Upper lobe of left lung (tissue), 6 donors: ENCODE data around the gene UBL4B. TPM values are rescaled to one million over a fixed set of nuclear protein-coding genes. Genes with fewer than 3 reads are reported as not detected.

Source experiments
- ATAC-seq, 2 donors: fragments of 200-7000 bp; cut with Tn5 transposase; one replicate each; pipeline ENCODE4 v1.9.1; 2022; ENCODE audit warnings: mild to moderate bottlenecking in 2 of 2, moderate library complexity in 2 of 2; ENCODE audit not compliant: low FRiP score in 2 of 2
- DNase-seq, 2 donors: peaks; one replicate each; pipeline ENCODE4 v3.0.0-alpha.2; 2019 to 2020
- H3K27ac ChIP-seq, 4 donors: fragments of 200-600 bp; sonication (generic); one replicate each; pipeline ENCODE4 v1.5.1; 2016 to 2019
- H3K27me3 ChIP-seq, 4 donors: fragments of 200-600 bp; sonication (generic); one replicate each; pipeline ENCODE4 v1.5.1; 2017 to 2019
- H3K36me3 ChIP-seq, 4 donors: fragments of 200-600 bp; sonication (generic); one replicate each; pipeline ENCODE4 v1.5.1; 2016 to 2019
- H3K4me1 ChIP-seq, 4 donors: fragments of 200-600 bp; sonication (generic); one replicate each; pipeline ENCODE4 v1.5.1; 2018 to 2019
- H3K4me3 ChIP-seq, 4 donors: fragments of 200-600 bp; sonication (generic); one replicate each; pipeline ENCODE4 v1.5.1; 2017 to 2019; ENCODE audit warnings: mild to moderate bottlenecking in 2 of 4, moderate library complexity in 1 of 4
- H3K9me3 ChIP-seq, 4 donors: fragments of 200-600 bp; sonication (generic); one replicate each; pipeline ENCODE4 v1.5.1; 2018 to 2019
- EP300 ChIP-seq, 4 donors: sonication (generic); formaldehyde crosslinking; IDR thresholded peaks; one replicate each; pipeline ENCODE4 v1.5.1; 2017; ENCODE audit warnings: antibody characterized with exemption in 4 of 4, control low read depth in 2 of 4
- POLR2A ChIP-seq, 4 donors: fragments of 450-650 bp; IDR thresholded peaks; one replicate each; pipeline ENCODE4 v1.5.1; 2016 to 2017; ENCODE audit warnings: antibody characterized with exemption in 4 of 4, mild to moderate bottlenecking in 2 of 4
- POLR2AphosphoS5 ChIP-seq, 2 donors: sonication (generic); formaldehyde crosslinking; IDR thresholded peaks; one replicate each; pipeline ENCODE4 v1.5.1; 2017; ENCODE audit warnings: antibody characterized with exemption in 2 of 2
- WGBS, 2 donors: methylation state at CpG; one replicate each; pipeline ENCODE4 v1.1.5; 2017 to 2018; 5-methylcytosine and 5-hydroxymethylcytosine counted together
- total RNA-seq, 6 donors: library from RNA; depleted of rRNA in 4 of 6; stranded (reverse); fragments of >200 nt in 4 of 6; gene quantifications; one replicate each; pipeline versions ENCODE4 v1.1.0 to v1.2.1, GENCODE V29; 2016 to 2021
- TF ChIP-seq, protein P1 (sequence below), 6 experiments: fragments of 450-650 bp in 4 of 6; fragments of 200-600 bp in 2 of 6; sonication (generic) in 2 of 6; IDR thresholded peaks; one replicate each; pipeline ENCODE4 v1.5.1; 2016 to 2019; ENCODE audit warnings: antibody characterized with exemption in 6 of 6
- donor health status: DM: no; HTN: no; CAD: no; lungs with moderate emphysema.
- donor health status: DM: no; HTN: yes; CAD: no; lungs with severe emphysema.

Gene UBL4B
- total RNA-seq, 6 donors from 2014 or later: not detected

DNA sequence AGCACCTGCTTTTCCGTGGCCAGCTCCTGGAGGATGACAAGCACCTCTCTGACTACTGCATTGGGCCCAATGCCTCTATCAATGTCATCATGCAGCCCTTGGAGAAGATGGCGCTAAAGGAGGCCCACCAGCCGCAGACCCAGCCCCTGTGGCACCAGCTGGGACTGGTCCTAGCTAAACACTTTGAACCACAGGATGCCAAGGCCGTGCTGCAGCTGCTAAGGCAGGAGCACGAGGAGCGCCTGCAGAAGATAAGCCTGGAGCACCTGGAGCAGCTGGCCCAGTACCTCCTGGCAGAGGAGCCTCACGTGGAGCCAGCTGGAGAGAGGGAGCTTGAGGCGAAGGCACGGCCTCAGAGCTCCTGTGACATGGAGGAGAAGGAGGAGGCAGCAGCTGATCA is 413 bp downstream of the UBL4B start:
- Histone ChIP-seq H3K36me3 (no peaks in the 10 kb centered on the region), H3K27me3 (no peaks in the 10 kb centered on the region), H3K27ac (no peak overlapping the region), H3K9me3 (no peaks in the 10 kb centered on the region), H3K4me1 (no peaks in the 10 kb centered on the region), H3K4me3 (no peak overlapping the region)
- ATAC-seq (no peak), DNase-seq (no peak)
- WGBS, 2 donors: 75 to 81% methylated on average over 5 to 9 of the region's 9 CpGs
- TF ChIP-seq, protein P1, sequence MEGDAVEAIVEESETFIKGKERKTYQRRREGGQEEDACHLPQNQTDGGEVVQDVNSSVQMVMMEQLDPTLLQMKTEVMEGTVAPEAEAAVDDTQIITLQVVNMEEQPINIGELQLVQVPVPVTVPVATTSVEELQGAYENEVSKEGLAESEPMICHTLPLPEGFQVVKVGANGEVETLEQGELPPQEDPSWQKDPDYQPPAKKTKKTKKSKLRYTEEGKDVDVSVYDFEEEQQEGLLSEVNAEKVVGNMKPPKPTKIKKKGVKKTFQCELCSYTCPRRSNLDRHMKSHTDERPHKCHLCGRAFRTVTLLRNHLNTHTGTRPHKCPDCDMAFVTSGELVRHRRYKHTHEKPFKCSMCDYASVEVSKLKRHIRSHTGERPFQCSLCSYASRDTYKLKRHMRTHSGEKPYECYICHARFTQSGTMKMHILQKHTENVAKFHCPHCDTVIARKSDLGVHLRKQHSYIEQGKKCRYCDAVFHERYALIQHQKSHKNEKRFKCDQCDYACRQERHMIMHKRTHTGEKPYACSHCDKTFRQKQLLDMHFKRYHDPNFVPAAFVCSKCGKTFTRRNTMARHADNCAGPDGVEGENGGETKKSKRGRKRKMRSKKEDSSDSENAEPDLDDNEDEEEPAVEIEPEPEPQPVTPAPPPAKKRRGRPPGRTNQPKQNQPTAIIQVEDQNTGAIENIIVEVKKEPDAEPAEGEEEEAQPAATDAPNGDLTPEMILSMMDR (IDR thresholded peaks at IDR 0.05): no peak
- TF ChIP-seq POLR2A (IDR thresholded peaks at IDR 0.05): no peak

DNA sequence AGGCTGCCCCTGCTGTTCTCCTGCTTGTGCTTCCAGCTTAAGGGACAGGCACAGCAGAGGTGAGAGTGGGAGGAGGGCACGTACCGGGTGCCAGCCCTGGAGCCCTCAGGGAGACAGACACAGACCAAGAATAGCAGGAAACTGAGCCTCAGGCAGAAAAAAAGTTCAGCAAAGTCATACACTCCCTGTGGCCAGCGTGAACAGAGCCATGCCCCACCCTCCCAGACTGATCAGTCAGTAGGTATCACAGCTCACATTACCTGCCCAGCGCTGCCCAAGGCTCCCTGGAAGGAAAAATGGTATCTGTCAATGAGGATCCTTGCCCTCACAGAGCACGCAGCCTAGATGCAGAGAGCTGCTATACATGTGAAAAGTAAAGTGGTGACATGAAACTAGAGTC is 1.3 kb downstream of the UBL4B start:
- no peaks in the 10 kb centered on the region for H3K9me3 ChIP-seq
- H3K36me3 ChIP-seq: no peaks in the 10 kb centered on the region
- H3K4me1 ChIP-seq: no peaks in the 10 kb centered on the region
- whole genome bisulfite sequencing, 2 donors: 57 to 65% methylated on average over 5 of the region's 5 CpGs
- TF ChIP-seq EP300 (IDR thresholded peaks at IDR 0.05) (no peak), POLR2AphosphoS5 (IDR thresholded peaks at IDR 0.05) (no peak), POLR2A (IDR thresholded peaks at IDR 0.05) (no peak)
- TF ChIP-seq, protein P1 (IDR thresholded peaks at IDR 0.05): no peak
- DNase-seq (no peak), ATAC-seq (no peak)
- no peak overlapping the region for H3K27ac ChIP-seq
- H3K27me3 ChIP-seq: no peaks in the 10 kb centered on the region
- H3K4me3 ChIP-seq: no peak overlapping the region

DNA sequence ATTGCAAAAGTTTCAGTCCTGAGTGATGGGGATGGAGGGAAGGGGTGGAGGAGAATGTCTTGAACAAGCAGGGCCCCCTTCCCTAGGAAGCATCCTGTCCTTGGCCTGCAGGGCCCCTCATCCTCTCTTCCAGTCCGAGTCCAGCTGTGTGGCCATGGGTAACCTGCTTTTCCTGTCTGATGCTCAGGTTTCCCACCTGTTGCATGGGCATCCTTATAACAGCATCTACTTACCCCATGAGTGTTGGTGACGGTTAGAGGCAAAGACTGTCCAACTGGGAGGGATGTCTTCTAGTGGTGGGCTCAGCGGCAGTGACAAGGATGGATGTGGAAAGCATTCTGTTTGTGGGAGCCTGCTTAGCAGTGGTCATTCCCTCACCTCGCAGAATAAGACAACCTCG is 1.9 kb downstream of the UBL4B start:
- no peaks in the 10 kb centered on the region for H3K27me3 ChIP-seq
- no peak for TF ChIP-seq POLR2AphosphoS5 (IDR thresholded peaks at IDR 0.05)
- 79 to 80% methylated on average over 5 of the region's 5 CpGs for WGBS, 2 donors

DNA sequence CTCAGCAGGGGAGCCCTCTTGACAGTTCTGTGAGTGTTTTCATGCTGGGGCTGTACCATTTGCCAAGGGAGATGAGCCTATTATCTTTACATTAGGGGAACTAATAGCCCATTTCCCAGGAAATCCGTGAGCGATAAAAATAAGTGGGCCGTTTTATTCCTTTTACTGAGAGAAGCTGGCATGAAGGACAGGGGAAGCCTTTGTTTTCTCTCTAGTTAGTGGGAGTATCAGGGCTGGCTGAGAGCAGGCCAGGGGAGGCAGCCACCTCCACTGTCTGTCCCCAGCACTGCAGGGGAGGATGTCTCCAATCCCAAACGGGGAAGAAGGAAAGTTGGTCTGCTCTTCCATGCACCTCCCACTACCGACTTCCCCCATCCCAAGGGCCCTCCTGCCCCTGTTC is 2.5 kb downstream of the UBL4B start:
- Histone ChIP-seq H3K4me3 (no peak overlapping the region), H3K4me1 (no peaks in the 10 kb centered on the region), H3K27me3 (no peaks in the 10 kb centered on the region), H3K36me3 (no peaks in the 10 kb centered on the region), H3K27ac (no peak overlapping the region), H3K9me3 (no peaks in the 10 kb centered on the region)
- no peak for ATAC-seq
- DNase-seq: no peak
- TF ChIP-seq EP300 (IDR thresholded peaks at IDR 0.05): no peak
- TF ChIP-seq POLR2A (IDR thresholded peaks at IDR 0.05): no peak
- no peak for TF ChIP-seq POLR2AphosphoS5 (IDR thresholded peaks at IDR 0.05)
- TF ChIP-seq, protein P1 (IDR thresholded peaks at IDR 0.05): no peak
- WGBS, 2 donors: 47 to 50% methylated on average over 5 of the region's 5 CpGs

More for the DNA sequence above, 1.9 kb downstream of the UBL4B start:
- Histone ChIP-seq H3K4me1 (no peaks in the 10 kb centered on the region), H3K27ac (no peak overlapping the region), H3K9me3 (no peaks in the 10 kb centered on the region), H3K4me3 (no peak overlapping the region), H3K36me3 (no peaks in the 10 kb centered on the region)
- ATAC-seq (no peak), DNase-seq (no peak)

DNA sequence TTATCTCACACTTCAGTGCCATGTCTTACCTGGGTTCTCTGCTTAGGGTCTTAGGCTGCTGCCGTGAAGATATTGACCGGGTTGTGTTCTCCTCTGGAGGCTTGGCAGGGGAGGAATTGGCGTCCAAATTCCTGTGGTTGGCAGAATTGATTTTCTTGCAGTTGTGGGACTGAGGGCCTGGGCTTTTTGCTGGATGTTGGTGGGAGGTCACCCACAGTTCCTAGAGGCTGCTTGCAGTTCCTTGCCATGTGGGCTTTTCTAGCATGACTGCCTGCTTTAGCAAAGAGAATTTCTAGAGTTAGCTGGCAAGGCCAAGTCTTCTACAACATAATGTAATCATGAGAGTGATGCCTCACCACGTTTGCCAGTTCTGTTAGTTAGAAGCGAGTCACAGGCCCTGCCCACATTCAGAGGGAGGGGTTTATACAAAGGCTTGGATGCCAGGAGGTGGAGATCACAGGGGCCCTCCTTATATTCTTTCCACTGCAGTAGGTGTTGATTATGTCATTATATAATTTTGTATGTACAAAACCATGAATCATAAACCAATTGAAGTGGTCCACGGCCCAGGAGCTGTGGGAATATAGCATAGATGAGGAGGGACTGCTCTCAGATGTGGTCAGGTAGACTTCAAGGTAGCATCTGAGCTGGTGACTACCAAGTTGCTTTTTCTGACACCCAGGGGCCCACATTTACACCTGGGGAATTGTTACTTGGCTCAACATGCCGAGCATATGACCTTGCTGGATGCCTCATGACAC is 6.6 kb downstream of the UBL4B start:
- Histone ChIP-seq H3K27ac (no peak overlapping the region), H3K9me3 (peaks cover 0 to 4% (median 0%) of the 10 kb centered on the region in 4 donors), H3K27me3 (no peaks in the 10 kb centered on the region), H3K36me3 (no peaks in the 10 kb centered on the region), H3K4me1 (no peaks in the 10 kb centered on the region), H3K4me3 (no peak overlapping the region)
- WGBS, 2 donors: 67 to 70% methylated on average over 6 to 7 of the region's 7 CpGs
- TF ChIP-seq POLR2AphosphoS5 (IDR thresholded peaks at IDR 0.05): no peak
- DNase-seq: no peak
- ATAC-seq: no peak

DNA sequence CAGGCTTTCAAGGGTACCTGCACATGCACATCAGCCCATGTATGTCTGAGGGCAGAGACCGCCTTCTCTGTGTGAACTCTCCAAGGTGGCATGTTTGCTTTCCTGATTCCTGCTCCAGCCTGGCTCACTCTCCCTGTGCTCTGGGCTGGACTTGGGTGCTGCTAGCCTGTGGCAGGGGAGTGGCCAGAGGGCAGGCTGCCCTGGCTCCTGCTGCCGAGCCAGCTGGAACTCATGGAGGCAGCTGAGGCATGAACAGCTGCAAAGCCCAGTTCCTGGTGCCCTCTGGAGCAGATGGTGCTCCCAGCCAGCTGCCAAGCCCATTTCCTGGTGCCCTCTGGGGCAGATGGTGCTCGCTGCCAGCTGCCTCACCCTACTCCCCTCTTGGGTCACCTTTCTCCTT is 7.6 kb downstream of the UBL4B start:
- DNase-seq (peak in 1 of 2 donors; percentile 43), ATAC-seq (no peak)
- no peak overlapping the region for H3K4me3 ChIP-seq
- no peaks in the 10 kb centered on the region for H3K36me3 ChIP-seq
- 43 to 87% methylated on average over 2 to 3 of the region's 3 CpGs for WGBS, 2 donors
- H3K4me1 ChIP-seq: no peaks in the 10 kb centered on the region
- peaks cover 0 to 6% (median 0%) of the 10 kb centered on the region in 4 donors for H3K9me3 ChIP-seq
- no peaks in the 10 kb centered on the region for H3K27me3 ChIP-seq
- H3K27ac ChIP-seq: no peak overlapping the region
- no peak for TF ChIP-seq POLR2AphosphoS5 (IDR thresholded peaks at IDR 0.05)
- no peak for TF ChIP-seq POLR2A (IDR thresholded peaks at IDR 0.05)
- TF ChIP-seq EP300 (IDR thresholded peaks at IDR 0.05): no peak
- TF ChIP-seq, protein P1 (IDR thresholded peaks at IDR 0.05): no peak
